ENCODE measurements around the gene C4orf50. TPM values are rescaled to one million over a fixed set of nuclear protein-coding genes. Genes with fewer than 3 reads are reported as not detected.
A peak's percentile ranks its signal among the peaks of the same experiment; 100 is the strongest.

C4orf50 gene
- total RNA-seq, 1 experiment from 2014 or later, result not detected

DNA sequence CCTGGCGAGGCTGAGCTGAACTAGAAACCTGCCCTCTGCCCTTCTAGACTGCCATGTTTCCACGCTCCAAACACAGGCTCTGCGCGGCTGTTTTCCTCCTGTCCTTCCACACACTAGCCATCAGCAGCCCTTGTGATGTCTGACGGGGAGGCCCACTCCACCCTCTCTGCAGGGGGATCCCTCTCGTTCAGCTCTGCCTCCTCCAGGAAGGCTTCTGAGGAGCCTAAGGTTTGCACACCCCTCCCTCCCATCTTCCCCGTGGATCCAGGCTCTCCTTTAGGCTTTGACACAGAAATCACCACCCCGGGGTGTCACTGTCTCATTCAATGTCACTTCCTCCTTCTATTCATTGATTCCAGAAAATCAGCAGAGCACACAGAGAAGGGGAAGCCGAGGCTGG lies 86.7 kb downstream of the C4orf50 start:
- no peak overlapping the region for H3K4me3 ChIP-seq
- no peaks in the 10 kb centered on the region for H3K9me3 ChIP-seq (replicated peaks)
- H3K36me3 ChIP-seq, result no peaks in the 10 kb centered on the region
- peaks cover 9% of the 10 kb centered on the region for H3K4me1 ChIP-seq
- H3K27ac ChIP-seq, result no peak overlapping the region
- H3K27me3 ChIP-seq, result peaks cover 2% of the 10 kb centered on the region; the same call in 1 of the 2 replicates
- no peak for DNase-seq

DNA sequence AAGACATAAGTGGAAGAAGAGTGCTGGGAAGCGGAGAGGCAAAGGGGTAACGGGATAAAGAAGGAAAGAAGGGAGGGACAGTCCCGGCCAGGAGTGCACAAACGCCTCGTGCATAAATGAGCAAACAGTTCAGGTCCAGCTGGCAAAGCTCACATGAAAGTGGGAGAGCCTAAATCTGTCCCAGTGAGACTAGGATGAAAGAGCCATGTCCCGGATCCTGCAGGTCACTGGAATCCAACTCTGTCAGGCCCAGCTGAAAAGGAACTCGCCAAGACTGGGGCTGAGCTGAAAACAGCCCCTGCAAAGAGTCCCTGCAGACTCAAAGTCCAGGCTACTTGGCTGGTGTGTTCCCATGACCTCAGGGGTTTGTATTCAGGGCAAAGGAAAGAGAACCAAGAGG lies 87.4 kb downstream of the C4orf50 start:
- Histone ChIP-seq H3K27ac (no peak overlapping the region), H3K4me3 (no peak overlapping the region), H3K4me1 (peaks cover 14% of the 10 kb centered on the region), H3K9me3 (replicated peaks) (no peaks in the 10 kb centered on the region), H3K36me3 (no peaks in the 10 kb centered on the region), H3K27me3 (peaks cover 2% of the 10 kb centered on the region; the same call in 1 of the 2 replicates)
- DNase-seq, result no peak

DNA sequence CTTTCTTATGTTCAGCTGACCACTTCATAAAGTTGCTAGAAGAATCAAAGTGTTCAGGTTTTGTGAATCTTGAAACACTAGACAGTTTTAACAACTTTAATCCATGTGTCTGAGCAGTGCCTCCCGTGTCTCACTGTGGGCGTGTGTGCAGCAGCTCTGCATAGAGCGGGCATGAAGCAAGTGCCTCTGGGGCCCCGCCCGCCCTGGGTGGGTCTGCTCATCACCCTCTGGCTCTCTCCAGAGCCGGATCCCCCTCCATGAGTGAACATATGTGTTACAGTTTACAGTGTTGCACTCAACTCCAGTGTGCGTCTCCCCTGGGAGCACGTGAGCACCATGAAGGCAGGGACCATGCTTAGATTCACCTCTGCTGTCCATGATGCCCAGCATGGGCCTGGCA lies 87.8 kb downstream of the C4orf50 start:
- no peaks in the 10 kb centered on the region for H3K9me3 ChIP-seq (replicated peaks)
- no peaks in the 10 kb centered on the region for H3K36me3 ChIP-seq
- H3K27ac ChIP-seq, result no peak overlapping the region
- no peak for DNase-seq
- H3K4me1 ChIP-seq, result peaks cover 14% of the 10 kb centered on the region
- H3K4me3 ChIP-seq, result no peak overlapping the region
- peaks cover 2% of the 10 kb centered on the region; the same call in 1 of the 2 replicates for H3K27me3 ChIP-seq

GRCh38 chr4:5928844-5929420 lies 89.3 kb downstream of the C4orf50 start:
- peaks cover 2% of the 10 kb centered on the region; the same call in 1 of the 2 replicates for H3K27me3 ChIP-seq
- H3K9me3 ChIP-seq (replicated peaks), result no peaks in the 10 kb centered on the region
- H3K27ac ChIP-seq, result no peak overlapping the region
- H3K4me3 ChIP-seq, result no peak overlapping the region
- DNase-seq, result no peak
- peaks cover 22% of the 10 kb centered on the region for H3K4me1 ChIP-seq
- H3K36me3 ChIP-seq, result no peaks in the 10 kb centered on the region

DNA sequence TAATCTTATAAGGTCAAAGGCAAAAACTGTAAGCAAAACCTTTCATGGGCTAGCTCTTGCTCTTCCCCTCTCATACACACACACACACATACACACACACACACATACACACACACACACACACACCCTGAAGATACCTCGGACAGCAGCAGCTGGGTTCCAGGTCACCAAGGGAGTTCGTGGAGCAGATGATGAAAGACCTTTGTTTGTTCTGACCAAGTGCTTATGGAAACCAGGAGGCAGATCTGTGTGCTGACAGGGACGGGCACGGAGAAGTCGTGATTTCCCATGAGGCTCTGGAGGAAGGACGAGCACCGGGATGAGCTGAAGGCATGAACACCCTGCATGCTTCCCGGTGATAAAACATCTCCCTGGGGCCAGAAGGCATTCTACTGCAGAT lies 90.0 kb downstream of the C4orf50 start:
- DNase-seq, result no peak
- Histone ChIP-seq H3K27me3 (0 out of 2 replicates have a peak, but pooled peaks cover 2% of the 10 kb centered on the region), H3K9me3 (replicated peaks) (no peaks in the 10 kb centered on the region), H3K4me3 (no peak overlapping the region), H3K36me3 (no peaks in the 10 kb centered on the region), H3K4me1 (peaks cover 29% of the 10 kb centered on the region), H3K27ac (no peak overlapping the region)

DNA sequence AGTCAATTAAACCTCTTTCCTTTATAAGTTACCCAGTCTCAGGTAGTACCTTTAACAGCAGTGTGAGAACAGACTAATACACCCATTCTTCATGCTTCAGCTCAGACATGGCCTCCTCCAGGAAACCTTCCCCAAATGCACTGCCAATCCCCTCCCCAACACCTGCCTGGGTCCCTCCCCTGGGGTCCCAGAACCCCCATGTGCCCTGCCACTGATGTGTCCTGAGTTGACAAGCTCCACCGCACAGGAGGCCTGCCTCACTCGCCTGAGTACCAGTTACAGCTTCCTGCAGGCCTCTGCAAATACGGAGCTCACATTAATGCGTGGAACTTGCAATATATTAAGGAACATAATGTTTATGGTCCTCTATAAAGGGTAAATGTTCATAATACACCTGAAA lies 90.5 kb downstream of the C4orf50 start:
- Histone ChIP-seq H3K9me3 (replicated peaks) (no peaks in the 10 kb centered on the region), H3K36me3 (no peaks in the 10 kb centered on the region), H3K27ac (no peak overlapping the region), H3K27me3 (0 out of 2 replicates have a peak, but pooled peaks cover 2% of the 10 kb centered on the region), H3K4me3 (no peak overlapping the region), H3K4me1 (peaks cover 34% of the 10 kb centered on the region)
- DNase-seq, result no peak

- Histone ChIP-seq H3K27me3 (no peaks in the 10 kb centered on the region), H3K4me1 (peaks cover 36% of the 10 kb centered on the region), H3K4me3 (no peak overlapping the region), H3K9me3 (replicated peaks) (no peaks in the 10 kb centered on the region), H3K36me3 (no peaks in the 10 kb centered on the region), H3K27ac (no peak overlapping the region)
- peak in 1 of 2 experiments; percentile 24 for DNase-seq
Observed at GRCh38 chr4:5927116-5927515, 91.1 kb downstream of the C4orf50 start.

DNA sequence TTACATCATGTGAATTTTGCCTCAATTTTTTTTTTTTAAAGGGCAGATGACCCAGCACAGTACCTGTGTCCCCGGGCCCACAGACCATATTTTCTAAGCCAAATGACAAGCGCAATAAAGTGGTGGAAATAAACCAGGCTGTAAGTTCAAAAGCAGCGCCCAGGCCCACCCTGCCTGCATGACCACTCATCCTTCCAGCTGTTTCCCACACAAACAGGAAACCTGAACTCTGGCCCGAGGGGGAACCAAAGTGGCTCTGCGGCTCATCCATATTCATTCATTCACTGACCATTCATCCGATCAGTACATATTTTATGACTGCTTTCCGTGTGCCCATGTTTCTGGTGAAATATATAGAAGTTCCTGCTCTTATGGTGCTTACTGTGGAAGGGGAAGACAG lies 91.6 kb downstream of the C4orf50 start:
- Histone ChIP-seq H3K36me3 (no peaks in the 10 kb centered on the region), H3K4me3 (no peak overlapping the region), H3K27me3 (no peaks in the 10 kb centered on the region)

DNA sequence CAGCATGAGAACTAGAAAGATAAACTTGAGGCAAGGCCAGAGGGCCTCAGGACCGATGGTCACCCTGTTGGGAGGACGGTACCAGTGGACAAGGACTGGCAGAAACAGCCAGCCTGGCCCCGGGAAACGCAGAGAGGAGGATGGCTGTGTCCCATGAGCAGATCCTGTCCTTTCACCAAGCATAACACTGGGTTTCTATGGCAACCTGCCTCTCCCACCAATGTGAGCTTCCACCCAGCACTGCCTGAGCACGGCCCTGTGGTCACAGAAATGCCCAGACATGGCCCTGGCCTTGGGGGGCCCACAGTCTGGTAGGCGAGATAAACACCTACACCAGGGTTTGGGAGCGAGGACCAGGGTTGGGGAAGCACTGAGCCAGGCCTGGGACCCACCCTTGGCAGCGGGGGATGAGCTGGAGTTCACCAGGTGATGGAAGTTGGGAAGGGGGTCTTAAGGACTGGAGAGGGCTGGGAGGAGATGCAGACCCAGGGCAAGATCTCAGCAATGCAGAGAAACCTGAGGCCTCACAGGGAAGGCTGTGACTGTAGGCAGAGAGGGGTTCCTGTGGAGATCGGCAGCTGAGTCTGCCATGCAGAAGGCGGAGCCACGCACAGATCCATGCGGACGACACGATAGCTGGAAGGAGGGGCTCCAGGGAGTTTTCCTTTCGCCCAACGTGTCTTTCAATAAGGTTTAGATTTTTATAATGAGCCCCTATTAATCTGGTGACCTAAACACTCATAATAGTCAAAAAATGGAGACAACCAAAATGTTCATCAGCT lies 92.6 kb downstream of the C4orf50 start:
- Histone ChIP-seq H3K4me1 (peaks cover 46% of the 10 kb centered on the region), H3K4me3 (no peak overlapping the region), H3K27ac (no peak overlapping the region), H3K9me3 (replicated peaks) (no peaks in the 10 kb centered on the region), H3K36me3 (no peaks in the 10 kb centered on the region), H3K27me3 (no peaks in the 10 kb centered on the region)
- DNase-seq, result no peak

More for the DNA sequence above, 91.6 kb downstream of the C4orf50 start:
- DNase-seq, result peak; percentile 35 to 40
- Histone ChIP-seq H3K9me3 (replicated peaks) (no peaks in the 10 kb centered on the region), H3K27ac (no peak overlapping the region), H3K4me1 (peaks cover 39% of the 10 kb centered on the region)

- Histone ChIP-seq H3K4me3 (no peak overlapping the region; the same call in 1 of the 2 replicates), H3K4me1 (peaks cover 46% of the 10 kb centered on the region), H3K9me3 (replicated peaks) (no peaks in the 10 kb centered on the region), H3K27me3 (no peaks in the 10 kb centered on the region), H3K36me3 (no peaks in the 10 kb centered on the region), H3K27ac (peak overlapping the region; percentile 17; the same call in 1 of the 2 replicates)
- no peak for DNase-seq
Observed at GRCh38 chr4:5924461-5925125, 93.6 kb downstream of the C4orf50 start.

- Histone ChIP-seq H3K4me3 (no peak overlapping the region; the same call in 1 of the 2 replicates), H3K36me3 (no peaks in the 10 kb centered on the region), H3K27ac (peak overlapping the region; percentile 17; the same call in 1 of the 2 replicates), H3K4me1 (peaks cover 46% of the 10 kb centered on the region), H3K9me3 (replicated peaks) (no peaks in the 10 kb centered on the region), H3K27me3 (no peaks in the 10 kb centered on the region)
- DNase-seq, result peak; percentile 88 to 92
Observed at GRCh38 chr4:5923376-5923775, 94.9 kb downstream of the C4orf50 start.

DNA sequence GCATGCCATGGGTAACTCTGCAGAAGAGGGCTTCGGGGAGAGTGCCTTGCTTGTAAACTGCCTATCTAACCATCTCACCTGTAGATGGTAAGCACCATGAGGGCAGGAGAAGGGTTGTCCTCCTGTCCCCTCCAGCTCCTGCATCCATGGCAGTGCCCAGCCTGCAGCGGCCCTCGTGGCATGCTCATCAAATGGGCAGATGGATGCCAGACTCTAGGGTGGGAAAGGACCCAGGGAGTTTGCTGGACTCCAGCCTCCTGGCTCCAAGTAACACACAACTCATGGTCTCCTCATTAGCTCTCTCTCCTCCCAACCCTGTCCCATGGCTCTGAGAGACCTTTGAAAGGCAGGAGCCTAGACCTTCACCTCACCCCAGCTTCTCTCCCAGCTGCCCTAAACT lies 95.7 kb downstream of the C4orf50 start:
- DNase-seq, result no peak
- Histone ChIP-seq H3K9me3 (replicated peaks) (no peaks in the 10 kb centered on the region), H3K4me1 (peaks cover 46% of the 10 kb centered on the region), H3K36me3 (no peaks in the 10 kb centered on the region), H3K4me3 (no peak overlapping the region), H3K27me3 (no peaks in the 10 kb centered on the region), H3K27ac (no peak overlapping the region)

DNA sequence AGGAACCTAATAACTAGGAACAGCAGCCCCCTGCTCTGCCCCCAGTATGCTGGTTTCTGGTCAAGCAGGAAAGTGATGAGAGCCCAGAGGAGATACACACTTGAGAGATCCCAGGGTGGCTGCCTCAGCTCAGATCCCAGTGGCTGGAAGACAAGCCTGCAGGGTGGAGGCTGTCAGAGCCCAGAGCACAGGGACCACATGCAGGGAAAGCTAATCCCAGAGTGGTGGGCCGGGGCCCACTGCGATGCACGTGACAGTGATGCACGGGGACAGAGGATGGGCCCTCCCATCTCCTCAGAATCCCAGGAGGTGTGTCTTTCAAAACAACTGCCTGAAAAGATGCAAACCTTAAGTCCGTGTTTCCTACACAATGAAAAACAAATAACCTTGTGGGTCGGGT lies 96.2 kb downstream of the C4orf50 start:
- Histone ChIP-seq H3K4me1 (peaks cover 42% of the 10 kb centered on the region), H3K9me3 (replicated peaks) (no peaks in the 10 kb centered on the region), H3K27me3 (no peaks in the 10 kb centered on the region), H3K4me3 (no peak overlapping the region), H3K36me3 (no peaks in the 10 kb centered on the region), H3K27ac (no peak overlapping the region)
- DNase-seq, result peak in 1 of 2 experiments; percentile 26

DNA sequence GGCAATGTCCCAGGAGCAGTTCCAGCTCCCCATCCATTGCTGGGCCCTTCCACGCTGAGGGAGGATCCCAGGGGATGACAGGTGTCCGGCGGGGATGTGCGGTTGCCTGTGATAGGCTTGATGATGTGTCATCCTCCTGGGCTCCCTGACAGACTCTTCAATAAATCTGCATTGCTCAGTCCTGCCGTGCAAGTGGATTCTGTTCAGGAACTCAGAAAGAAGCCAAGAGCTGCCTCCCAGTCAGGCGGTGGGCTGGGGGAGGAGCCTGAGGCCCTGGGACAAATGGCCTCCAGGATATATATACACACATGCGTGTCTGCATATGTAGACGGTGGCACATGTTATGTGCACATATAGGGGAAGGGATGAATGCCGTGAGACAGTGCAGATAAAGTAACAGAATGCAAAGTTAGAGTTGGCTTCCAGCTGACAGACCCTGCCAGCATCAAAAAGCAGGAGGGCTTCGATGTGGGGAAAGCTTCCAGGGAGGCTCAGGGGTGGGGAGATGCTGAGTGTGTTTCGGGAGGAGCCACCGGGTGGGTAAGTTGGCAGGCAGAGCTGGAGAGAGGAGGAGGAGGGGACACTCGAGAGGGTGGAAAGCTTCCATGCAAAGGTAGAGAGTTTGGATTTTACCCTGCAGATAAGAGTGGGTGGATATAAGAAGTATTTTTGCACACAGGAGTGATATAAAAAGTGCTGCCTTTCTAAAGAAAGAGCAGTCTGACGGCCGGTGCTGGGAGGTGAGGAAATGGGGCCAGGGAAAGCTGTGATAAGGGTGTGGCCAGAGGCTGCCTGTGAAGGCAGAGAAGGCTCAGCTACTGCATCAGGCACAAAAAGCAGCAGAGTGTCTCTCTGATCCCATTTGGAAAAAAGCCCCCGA lies 96.9 kb downstream of the C4orf50 start:
- Histone ChIP-seq H3K27ac (no peak overlapping the region), H3K27me3 (no peaks in the 10 kb centered on the region), H3K36me3 (no peaks in the 10 kb centered on the region), H3K4me3 (no peak overlapping the region), H3K9me3 (replicated peaks) (no peaks in the 10 kb centered on the region), H3K4me1 (peaks cover 36% of the 10 kb centered on the region)
- DNase-seq, result peak; percentile 50 to 59
